ENCODE measurements around the gene ATP1A3.
"Not testable (repeated sequence)": the region's sequence is repeated elsewhere in the genome, so short reads cannot be mapped to it uniquely, and the experiment has no call there.

ATP1A3 gene

DNA sequence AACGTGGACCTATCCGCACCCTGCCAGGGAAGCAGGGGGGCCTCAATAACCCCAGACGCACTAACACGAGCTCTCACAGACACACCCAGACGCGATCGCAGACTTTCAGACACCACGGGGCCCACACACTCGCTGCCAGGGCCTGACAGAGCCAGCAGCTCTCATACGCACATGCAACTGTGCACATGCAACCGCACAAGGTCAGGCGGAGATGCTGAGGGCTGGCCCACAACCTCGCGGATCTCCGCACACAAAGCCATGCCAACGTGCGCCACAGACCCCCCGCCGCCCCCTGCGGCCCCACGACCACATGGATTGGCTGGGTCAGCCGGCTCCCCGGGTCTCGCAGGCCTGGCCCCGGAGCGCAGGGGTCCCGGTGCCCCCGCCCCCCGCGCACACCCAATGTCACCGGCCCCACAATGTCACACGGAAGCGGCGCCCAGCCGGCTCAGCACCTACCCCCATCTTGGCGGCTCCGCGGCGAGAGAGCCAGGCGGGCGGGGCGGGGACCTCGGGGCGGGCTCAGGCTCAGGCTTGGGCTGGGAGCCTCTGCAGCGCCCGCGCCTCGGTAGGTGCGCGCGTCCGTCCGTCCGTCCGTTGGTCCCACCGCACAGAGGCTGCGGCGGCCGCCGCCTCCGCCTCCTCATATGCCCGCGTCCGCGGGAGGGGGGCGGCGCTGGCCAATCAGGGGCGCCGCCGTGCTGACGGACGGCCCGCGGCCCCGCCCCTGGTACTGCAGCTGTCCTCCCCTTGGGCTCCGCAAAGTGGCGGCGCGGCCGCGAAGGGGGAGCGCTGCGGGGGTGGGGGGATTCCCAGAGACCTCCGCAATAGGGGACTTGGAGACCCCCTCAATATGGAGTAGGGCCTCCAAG is at the start of gene ATP1A3:
ATP1A3 (minus strand) TSS at position 619 of the 872 bp plus-strand sequence; CDS start at position 465, 154 bp downstream.
- H3K27ac ChIP-seq: no peak within 1 kb of the TSS
- DNase-seq (ENCODE audit: low read depth, low spot score): no peak

DNA sequence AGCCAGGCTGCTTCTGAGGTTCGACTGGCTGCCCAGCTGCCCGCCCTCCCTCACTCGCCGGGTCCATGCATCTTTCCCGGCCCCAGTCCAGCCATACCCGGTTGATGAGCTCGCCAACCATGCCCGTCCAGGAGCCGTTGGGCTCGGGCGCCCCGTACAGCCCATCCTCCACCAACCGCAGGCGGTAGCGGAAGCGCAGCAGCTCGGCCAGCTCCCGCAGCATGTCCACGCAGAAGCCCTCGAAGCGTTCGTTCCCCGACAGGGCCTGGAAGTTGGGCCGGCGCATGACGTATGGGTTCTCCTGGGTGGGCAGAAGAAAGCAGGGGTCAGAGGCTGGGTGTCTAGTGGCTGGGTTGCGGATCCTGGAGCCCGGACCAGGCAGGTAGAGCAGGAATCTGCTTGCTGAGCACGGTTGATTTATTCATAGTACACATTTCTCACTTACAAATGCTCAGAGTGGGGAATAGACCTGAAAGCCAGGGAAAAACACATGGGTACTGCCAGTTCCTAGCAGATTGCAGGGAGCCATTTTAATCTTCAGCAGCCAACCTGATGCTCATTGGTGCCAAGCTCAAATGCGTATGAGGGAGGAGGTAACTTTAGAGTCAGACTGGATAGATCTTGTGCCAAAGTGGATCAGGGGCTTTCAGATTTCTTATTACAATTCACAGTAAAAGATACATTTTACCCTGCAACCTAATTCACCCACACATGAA is 48.6 kb upstream of the ATP1A3 start:
- H3K27ac ChIP-seq: no peak overlapping the region
- no peak for DNase-seq (ENCODE audit: low read depth, low spot score)

DNA sequence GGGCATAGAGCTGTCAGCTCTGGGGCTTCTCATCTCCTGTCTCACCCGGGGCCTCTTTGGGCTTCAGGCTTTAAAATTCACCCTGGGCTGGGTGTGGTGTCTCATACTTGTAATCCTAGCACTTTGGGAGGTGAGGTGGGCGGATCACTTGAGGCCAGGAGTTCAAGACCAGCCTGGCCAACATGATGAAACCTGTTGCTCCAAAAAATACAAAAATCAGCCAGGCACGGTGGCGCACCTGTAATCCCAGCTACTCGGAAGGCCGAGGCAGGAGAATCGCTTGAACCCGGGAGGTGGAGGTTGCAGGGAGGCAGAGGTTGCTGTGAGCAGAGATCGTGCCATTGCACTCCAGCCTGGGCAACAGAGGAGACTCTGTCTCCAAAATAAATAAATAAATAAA is 46.5 kb upstream of the ATP1A3 start:
- H3K27ac ChIP-seq; DNase-seq (ENCODE audit: low read depth, low spot score): not testable (repeated sequence)

DNA sequence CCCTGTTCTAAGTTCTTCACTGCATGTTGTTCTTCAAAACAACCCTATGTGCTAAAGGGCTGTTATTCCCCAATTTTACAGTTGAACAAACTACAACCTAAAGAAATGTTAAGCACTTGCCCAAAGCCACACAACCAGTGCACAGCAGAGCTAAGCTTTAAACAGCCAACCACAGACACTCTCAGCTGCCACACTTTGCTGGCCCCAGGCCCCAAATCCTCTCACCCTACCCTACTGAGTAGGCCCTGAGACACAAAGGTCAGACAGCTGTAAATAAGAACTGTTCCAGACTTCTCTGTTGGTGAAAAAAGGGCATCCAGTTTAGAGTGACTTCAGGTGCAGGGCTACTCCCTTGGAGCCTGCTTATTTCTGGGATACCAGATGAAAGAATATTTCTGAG is 46.0 kb upstream of the ATP1A3 start:
- no peak overlapping the region for H3K27ac ChIP-seq

DNA sequence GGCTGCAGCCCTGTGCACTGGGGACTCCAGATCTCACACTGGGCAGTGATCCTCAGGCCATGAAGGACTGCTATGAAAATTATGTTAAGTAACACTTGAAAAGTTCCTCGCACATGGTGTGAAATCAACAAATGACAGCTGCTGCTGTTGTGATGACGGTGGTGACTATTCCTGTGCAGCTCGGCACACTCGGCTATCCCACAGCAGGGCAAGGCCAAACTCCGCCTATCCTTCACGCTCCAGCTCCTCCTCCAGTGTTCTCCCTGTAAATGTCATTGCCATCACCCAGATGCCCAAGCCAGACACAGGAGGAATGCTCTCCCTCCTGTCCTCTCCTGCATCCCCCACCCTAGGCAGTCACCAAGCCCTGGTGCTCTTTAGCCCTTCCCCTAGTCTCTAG is 44.6 kb upstream of the ATP1A3 start:
- no peak for DNase-seq (ENCODE audit: low read depth, low spot score)
- no peak overlapping the region for H3K27ac ChIP-seq

More for the DNA sequence above, 46.0 kb upstream of the ATP1A3 start:
- no peak for DNase-seq (ENCODE audit: low read depth, low spot score)

DNA sequence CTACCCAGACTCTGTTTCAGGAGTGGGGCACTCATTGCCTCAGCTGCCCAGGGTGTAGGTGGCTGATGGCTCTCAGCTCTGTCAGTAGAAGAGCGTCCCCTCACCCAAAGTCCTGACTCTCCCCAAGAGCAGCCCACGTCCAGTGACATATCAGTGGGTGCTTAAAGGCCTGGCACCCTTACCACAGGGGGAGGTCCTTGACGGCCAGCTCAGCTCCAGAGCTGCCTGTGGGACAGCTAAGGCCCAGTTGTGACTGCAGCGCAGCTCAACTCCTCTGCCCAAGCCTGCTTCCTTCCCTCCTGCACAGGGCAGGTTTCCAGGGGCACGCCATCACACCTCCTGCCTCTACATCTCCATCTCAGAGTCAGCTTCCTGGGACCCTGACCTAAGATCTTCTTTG is 43.6 kb upstream of the ATP1A3 start:
- DNase-seq (ENCODE audit: low read depth, low spot score): no peak
- no peak overlapping the region for H3K27ac ChIP-seq

DNA sequence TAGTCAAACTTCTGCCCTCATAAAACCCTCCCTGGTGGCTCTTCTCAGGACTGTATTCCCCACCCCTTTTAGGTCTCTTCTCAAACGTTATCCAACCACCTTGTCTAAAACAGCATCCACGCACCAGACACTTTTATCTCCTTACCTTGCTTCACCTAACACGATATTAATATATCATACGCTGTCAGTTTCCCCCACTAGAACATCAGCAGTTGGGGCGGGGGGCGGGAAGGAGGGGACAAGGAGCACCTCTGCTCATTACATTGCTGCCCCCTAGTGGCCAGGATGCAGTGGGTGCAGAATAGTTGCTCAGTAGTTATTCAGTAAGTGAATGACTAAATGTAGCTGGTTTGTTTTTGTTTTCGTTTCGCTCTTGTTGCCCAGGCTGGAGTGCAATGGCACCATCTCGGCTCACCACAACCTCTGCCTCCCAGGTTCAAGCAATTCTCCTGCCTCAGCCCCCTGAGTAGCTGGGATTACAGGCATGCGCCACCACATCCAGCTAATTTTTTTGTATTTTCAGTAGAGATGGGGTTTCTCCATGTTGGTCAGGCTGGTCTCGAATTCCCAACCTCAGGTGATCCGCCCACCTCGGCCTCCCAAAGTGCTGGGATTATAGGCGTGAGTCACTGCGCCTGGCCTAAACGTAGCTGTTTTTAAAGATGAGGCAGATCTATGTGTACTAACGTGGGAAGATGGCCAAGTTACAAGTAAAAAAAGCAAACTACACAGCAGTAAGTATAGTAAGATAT is 40.8 kb upstream of the ATP1A3 start:
- not testable (repeated sequence) for DNase-seq (ENCODE audit: low read depth, low spot score); H3K27ac ChIP-seq

DNA sequence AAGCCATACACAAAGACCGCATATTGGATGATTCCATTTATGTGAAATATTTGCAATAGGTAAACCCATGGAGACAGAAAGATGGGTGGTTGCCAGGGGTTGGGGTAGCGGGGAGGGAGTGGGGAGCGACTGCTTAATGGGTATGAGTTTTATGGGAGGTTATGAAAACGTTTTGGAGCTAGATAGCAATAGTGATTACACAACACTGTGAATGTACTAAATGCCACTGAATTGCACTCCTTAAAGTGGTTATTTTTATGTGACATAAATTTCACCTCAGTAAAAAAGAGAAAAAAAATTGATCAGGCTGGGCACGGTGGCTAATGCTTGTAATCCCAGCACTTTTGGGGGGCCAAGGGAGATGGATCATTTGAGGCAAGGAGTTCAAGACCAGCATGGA is 39.4 kb upstream of the ATP1A3 start:
- DNase-seq (ENCODE audit: low read depth, low spot score): no peak
- no peak overlapping the region for H3K27ac ChIP-seq

DNA sequence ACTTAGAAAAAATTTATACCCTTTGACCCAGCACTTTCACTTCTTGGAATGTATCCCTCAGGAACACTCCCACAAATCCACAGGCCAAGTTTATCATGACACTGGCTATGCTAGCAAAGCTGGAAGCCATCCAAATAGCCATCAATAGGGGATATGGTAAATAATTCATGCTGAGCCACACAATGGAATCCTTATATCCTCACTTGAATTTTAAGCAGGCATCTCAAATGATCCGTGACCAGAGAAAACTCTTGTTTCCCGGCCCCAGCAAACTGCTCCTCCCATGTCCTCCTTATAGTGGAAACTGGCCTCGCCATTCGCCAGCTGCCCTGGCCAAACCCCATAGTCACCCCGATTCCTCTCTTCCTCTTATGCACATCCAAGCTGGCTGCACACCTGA is 38.4 kb upstream of the ATP1A3 start:
- no peak overlapping the region for H3K27ac ChIP-seq
- DNase-seq (ENCODE audit: low read depth, low spot score): no peak

DNA sequence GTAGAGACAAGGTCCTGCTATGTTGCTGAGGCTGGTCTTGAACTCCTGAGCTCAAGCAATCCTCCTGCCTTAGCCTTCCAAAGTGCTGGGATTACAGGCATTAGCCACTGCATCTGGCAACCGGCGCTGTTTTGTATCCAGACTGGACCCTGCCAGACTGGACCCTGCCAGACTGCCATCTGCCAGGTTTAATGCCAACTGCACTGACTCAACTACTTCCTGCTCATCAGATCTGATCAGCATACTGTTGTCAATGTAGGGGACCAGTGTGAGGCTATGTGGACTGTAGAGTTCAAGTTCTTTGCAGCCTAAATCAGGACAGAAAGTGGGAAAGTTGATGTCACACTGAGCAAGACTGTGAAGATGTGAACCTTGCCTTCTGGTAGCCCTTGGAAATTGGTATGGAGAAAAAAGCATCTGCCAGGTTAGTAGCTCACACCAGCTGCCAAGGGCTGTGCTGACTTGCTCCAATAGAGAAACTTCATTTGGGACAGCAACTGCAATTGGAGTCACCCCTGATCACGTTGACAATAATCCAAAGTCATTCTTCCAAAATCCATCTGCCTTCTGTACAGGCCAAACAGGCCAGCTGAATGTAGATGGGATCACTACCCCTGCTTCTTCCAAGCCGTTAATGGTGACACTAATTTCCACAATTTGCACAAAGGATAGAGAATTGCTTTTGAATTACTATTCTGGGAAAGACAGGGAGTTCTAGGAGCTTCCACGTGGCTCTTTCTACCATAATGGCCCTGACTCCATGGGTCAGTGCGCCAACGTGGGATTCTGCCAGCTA is 36.8 kb upstream of the ATP1A3 start:
- no peak overlapping the region for H3K27ac ChIP-seq
- DNase-seq (ENCODE audit: low read depth, low spot score): no peak

DNA sequence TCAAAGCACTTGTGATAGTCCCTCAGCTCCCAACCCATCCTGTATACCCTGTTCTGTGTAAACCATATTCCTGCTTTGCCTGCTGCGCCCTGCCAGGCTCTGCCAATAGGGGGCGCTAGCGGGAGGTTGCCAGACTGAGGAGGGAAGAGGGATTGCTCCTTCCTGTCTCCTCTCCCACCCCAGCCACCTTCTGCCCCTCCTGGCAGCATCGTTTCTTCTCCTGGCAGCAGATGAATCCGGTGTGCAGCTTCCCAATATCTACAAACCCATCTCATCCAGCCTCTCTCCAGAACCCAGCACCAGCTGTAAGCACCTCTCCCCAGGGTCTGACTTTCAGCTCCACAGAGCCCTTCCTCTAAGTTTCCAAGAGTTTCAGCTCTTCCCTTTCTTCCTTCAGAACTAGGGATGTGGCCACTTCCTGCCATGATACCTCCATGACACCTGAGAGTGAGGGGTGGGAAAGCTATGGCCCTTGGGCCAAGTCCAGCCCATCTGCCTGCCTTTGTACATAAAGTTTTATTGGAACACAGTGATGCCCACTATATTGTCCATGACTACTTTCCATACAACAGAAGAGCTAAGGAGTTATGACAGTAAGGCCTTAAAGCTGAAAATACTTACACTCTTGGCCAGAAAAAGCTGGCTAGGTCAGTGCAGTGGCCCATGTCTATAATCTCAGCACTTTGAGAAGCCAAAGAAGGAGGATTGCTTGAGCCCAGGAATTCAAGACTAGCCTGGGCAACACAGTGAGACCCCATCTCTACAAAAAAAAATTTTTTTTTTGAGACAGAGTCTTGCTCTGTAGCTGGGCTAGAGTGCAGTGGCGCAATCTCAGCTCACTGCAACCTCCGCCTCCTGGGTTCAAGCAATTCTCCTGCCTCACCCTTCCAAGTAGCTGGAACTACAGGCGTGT is 34.5 kb upstream of the ATP1A3 start:
- DNase-seq (ENCODE audit: low read depth, low spot score): no peak

DNA sequence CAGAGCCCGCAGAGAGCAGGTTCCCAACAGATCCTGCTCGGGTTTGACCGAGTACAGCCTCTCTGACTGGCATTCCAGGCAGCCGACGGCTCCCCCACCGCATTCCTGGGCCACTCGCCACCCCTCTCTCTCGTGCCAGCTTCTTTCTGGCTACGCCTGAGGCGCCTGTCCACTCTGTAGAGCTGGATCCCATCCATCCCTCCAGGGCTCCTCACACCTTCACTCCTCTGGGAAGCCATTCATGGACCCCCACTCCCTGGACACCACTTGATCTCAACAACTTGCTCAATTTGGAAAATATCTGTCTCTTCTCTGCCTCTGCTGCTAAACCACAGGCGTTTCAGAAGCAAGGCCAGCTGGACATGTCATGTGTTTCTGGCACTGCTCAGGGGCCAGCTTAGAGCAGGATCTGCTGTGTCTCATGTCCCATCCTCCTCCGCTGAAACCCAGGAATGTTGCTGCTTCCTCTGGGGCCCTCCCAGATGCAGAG is 30.6 kb upstream of the ATP1A3 start:
- no peak for DNase-seq (ENCODE audit: low read depth, low spot score)
- H3K27ac ChIP-seq: no peak overlapping the region

More for the DNA sequence above, 34.5 kb upstream of the ATP1A3 start:
- H3K27ac ChIP-seq: no peak overlapping the region

DNA sequence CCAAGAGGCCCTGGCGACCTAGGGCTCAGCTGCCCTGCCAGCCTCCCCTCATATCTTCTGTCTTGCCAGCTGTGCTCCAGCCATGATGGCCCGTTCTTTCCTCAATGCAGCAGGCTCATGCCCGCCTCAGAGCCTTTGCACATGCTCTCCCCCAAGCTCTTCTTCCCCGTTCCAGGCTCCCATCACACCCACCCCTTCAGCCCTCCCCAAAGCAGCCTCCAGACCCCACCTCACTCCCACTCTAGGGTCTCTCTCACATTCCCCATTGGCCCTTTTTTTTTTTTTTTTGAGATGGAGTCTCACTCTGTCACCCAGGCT is 29.9 kb upstream of the ATP1A3 start:
- DNase-seq (ENCODE audit: low read depth, low spot score): no peak
- no peak overlapping the region for H3K27ac ChIP-seq

DNA sequence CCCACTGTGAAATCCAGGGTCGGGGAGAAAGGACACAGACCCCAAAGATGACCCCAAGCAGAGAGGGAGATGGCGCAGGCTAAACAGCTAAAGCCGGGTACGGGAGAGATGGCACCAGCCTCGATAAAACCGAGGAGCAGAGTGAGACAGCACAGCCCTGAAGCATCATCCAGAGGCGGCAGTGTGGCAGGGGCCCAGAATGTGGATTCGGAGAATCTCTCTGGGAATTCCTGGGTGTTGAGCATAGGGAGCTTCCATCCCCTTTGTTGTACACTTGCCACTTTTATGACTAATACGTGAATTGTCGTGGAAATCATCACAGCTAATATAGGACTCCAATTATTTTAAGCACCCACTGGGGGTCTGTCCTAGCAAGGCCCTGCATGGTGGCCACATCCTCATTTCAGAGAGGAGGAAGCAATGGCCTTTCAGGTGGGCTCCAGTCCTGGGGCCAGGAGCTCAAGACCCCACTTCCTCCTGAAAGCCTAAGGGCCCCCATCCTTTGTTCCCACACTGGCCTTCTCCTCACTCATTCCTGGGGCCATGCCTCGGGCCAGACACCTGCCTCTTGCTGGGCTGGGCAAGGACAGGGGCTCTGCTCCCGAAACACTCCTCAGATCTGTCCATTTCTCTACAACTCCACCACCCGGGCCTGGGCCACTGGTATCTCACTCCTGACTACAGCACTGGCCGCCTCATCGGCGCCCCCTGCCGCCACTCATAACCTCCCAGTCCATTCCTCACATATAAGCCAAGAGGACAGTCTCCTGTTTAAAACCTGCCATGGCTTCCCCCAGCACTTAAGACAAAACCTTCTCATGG is 29.3 kb upstream of the ATP1A3 start:
- no peak for DNase-seq (ENCODE audit: low read depth, low spot score)
- H3K27ac ChIP-seq: no peak overlapping the region

DNA sequence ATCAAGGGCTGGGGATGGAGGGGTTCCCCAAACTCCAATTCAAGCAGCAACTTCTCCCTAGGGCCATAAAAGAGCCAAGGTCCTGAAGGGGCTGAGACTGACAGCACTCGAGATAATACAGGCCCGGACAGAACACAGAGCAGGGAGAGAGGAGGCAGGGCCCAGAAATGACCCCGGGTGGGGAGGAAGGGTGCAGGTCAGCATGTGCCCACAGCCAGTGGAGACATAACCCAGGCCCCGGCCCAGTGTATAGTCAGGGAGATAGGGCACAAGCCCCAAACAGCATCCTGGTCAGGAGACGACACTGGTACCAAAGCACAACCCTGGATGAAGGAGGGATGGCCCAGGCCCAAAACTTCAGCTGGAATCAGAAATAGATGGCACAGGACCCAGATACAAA is 28.6 kb upstream of the ATP1A3 start:
- H3K27ac ChIP-seq: no peak overlapping the region
- no peak for DNase-seq (ENCODE audit: low read depth, low spot score)

DNA sequence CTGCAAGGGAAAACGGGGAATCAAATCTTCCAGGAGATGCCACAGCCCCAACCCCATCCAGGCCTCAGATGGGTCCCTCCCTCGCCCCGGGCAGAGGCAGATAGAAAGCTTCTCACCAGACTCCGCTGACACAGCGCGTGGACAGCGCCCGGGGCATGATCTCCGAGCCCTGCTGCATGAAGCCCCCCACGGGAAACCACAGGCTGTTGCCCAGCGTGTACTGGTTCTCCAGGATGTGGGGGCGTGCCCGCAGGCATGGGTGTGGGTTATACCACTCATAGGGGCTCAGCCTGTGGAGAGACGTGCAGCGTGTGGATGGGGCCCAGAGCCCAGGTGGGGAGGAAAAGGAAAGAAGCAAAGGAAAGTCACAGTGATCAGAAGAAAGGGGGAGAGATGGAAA is 27.2 kb upstream of the ATP1A3 start:
- H3K27ac ChIP-seq: no peak overlapping the region
- DNase-seq (ENCODE audit: low read depth, low spot score): no peak

DNA sequence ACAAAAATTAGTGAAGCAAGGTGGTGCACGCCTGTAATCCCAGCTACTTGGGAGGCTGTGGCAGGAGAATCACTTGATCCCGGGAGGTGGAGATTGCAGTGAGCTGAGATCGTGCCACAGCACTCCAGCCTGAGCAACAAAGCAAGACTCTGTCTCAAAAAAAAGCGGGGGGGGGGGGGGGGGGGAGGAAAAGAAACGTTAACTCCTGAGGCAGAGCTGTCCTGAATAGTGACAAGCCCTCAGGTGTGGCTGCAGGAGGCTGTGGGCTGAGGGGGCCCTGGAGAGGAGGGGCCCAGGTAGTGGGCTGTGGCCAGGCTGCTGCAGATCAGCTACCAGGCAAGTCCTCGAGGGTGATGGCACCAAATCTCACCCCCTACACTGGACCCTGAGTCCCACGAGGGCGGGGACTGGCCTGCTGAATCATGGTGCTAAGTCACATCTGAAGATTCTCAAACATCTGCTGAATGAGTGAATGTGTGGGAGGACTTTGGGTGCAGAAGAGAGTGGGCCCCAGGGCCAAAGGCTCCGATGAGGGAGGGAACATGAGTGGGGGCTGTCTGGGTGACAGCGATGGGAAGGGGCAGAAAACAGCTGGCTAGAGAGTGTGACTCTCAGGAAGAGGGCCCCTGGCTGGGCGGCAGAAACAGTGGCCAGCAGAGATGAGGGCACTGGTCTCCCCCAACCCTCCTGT is 24.6 kb upstream of the ATP1A3 start:
- no peak overlapping the region for H3K27ac ChIP-seq

DNA sequence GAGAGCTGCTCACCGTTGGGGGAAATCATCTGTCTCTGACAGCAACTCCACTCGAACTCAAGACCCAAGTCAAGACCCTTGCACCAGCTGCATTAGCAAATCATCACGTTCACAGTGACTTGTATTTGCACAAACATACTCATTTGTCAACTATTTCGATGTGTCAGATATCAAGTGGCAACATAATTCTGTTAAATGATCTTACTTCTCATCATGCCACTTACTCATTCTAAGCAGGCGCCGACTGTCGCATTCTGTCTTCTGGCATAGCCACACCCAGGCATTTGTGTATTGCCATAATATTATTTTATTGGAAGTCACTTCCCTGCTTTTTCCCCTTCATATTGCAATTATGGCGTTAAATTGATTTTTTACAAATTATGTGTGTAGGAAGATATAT is 23.0 kb upstream of the ATP1A3 start:
- no peak overlapping the region for H3K27ac ChIP-seq
- DNase-seq (ENCODE audit: low read depth, low spot score): no peak

More for the DNA sequence above, 24.6 kb upstream of the ATP1A3 start:
- no peak for DNase-seq (ENCODE audit: low read depth, low spot score)
